HG03571 (cell line): ENCODE results near the gene USP15.

ENCODE experiments used
- ATAC-seq: cut with Tn5 transposase; IDR thresholded peaks from one replicate; pipeline ENCODE4 v1.9.1; 2021; ENCODE audit not compliant: unreplicated experiment

The USP15 gene

GRCh38 chr12:62256408-62257096 is 3.7 kb upstream of the USP15 start:
- no peak for ATAC-seq

DNA sequence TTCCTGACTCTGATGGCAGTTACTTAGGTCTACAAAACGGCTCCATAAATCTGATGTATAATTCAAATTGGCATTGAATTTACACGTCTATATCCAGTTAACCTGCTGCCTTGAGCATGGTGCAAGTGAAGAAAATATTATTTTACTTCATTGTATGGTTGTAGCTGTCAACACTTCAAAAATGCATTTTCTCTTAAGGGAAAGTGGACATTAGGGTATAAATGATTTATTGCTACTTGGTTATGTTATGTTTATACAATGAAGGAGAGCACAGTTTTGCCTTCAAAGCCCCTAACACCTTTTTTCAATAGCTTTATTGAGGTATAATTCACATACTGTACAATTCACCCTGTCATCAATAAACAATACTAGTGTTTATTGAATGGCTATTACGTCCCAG is 2.0 kb upstream of the USP15 start:
- ATAC-seq = no peak

DNA sequence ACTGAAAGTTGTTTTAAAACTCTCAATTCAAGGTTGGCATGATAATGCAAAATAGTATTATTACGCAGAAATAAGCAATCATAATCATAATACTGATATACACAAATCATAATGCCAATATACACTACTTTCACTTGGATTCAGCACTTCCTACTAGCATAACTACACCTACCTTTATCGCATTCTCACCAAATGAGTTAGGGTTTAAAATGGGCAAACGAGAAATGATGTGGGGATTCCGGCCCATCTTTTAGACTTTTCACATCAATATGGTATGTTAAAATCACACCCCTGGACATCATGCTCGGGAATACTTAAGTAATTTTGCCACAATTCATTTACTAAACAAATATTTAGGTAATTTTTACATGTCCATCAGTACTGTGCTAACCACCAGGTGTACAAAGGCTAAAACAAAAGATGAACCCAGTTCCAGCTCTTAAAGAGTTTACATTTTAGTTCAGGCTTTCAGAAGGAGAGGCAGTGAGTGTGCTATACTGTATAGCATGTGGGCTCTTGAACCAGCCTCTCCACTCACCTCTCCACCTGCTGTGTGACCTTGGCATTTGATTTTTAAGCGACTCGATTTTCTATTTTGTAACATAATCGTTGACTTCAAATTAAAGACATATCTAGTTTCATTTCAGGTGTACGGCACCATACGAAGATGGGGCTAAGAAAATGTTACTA is 1.1 kb upstream of the USP15 start:
- no peak for ATAC-seq

DNA sequence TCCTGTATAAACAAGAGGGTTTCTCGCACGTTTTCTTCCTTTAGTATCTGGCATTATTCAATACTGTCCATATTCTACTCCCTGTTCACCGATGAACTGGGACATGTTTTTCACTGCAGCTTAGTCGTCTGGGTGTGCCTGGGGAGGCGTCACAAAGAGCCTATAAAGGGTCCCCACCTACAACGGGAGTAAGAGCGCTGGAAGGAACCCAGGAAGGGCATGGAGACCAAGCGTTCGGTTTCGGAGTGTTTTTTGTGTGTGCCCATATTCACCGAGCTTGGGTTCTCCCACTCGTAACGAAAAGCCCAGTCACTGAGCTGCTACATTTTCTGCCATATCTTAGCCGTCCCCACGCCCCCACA is 592 bp upstream of the USP15 start:
- ATAC-seq = peak; percentile 3

GRCh38 chr12:62260733-62261683 is 804 bp downstream of the USP15 start:
- peak; percentile 49 for ATAC-seq

DNA sequence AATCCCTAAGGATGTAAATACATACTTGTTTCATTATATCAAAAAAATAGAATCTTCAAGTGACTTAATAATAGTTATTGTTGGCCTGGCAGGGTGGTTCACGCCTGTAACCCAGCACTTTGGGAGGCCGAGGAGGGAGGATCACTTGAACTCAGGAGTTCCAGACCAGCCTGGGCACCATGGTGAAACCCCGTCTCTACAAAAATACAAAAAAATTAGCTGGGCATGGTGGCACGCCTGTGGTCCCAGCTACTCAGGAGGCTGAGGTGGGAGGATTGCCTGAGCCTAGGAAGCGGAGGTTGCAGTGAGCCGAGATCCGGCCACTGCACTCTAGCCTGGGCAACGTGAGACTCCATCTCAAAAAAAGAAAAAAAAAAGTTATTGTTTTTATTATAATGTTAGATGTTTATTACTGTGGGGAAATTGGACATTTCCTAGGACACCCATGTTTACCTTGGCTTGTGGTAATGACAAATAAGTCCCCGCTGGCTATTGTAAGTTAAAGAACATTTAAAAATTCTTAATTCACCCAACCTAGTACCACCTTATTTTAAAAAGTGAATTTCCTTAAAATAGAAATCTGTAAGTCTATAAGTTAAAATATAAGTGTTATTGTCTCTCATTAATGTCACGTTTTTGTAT is 1.8 kb downstream of the USP15 start:
- ATAC-seq = no peak

GRCh38 chr12:62263232-62263631 is 3.0 kb downstream of the USP15 start:
- ATAC-seq = no peak

DNA sequence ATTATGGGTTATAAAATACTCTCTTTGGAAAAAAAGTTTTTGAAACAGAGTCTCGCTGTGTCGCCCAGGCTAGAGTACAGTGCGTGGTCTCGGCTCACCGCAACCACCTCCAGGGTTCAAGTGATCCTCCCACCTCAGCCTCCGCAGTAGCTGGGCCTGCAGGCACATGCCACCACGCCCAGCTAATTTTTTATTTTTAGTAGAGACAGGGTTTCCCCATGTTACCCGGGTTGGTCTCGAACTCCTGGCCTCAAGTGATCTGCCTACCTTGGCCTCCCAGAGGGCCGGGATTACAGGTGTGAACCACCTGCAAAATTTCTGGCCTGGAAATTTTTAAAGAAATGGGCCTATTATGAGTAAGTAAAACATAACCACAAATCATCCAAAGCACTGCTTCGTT is 3.8 kb downstream of the USP15 start:
- ATAC-seq = no peak

DNA sequence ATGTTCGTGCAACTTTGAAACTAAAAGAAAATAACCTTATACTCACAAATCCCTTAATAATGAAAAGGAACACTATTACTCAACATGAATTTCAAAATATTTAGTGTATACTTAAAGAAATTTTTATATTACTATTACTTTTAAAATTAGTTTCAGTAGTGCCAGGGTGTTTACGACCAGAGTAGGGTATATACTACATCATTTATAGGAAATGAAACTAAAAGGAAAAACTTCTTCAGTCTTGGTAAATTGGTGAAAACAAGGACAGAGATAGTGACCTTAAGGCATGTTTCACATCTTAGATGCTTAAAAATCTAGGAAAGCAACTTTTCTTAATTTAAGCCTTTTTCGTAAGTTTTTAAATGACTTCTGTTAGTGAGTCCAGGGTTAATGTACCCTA is 4.5 kb downstream of the USP15 start:
- no peak for ATAC-seq

GRCh38 chr12:62265511-62265910 is 5.3 kb downstream of the USP15 start:
- ATAC-seq = no peak

- ATAC-seq = no peak
These were observed 6.8 kb downstream of the USP15 start for GRCh38 chr12:62267026-62267425.

DNA sequence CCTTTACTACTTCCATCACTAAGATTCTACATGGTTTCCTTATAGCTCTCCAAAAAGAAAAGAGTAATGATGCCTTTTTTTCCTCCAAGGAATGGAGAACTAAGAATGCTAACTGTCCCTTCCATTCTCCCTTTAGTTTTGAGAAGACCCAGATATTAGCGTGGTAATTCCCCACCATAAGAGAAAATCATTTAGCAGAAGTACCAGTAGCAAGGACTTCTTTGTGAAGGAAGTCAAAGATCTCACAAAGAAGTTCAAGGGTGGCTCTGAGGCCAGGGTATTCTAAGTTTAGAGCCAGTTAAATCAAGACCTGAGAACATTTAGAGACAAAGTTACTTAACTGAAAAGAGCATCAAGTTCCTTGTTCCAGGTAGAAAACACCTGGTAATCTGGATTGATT is 7.3 kb downstream of the USP15 start:
- no peak for ATAC-seq

- no peak for ATAC-seq
These were observed 8.8 kb downstream of the USP15 start for GRCh38 chr12:62268956-62269355.

GRCh38 chr12:62269464-62270228 is 9.4 kb downstream of the USP15 start:
- ATAC-seq = no peak

- ATAC-seq = no peak
These were observed 10.2 kb downstream of the USP15 start for GRCh38 chr12:62270384-62270783.

DNA sequence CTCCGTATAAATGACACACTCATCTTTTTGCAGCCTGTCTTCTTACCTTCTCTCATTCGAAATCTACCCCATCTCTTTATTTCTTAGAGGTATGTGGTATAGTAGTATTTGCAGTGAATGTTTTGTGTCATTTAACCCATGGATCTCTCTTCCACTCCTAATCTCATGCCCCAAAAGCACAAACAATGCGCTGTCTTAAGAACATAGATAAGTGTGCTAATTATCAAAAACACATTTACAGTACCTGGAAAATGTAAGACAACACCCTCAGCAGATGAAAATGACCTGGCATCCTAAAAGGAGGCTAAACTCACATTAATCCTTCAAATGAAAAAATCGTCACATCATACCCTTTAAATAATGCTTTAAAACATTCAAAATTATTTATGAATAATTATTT is 10.7 kb downstream of the USP15 start:
- no peak for ATAC-seq

- ATAC-seq = no peak
These were observed 12.8 kb downstream of the USP15 start for GRCh38 chr12:62272936-62273552.

DNA sequence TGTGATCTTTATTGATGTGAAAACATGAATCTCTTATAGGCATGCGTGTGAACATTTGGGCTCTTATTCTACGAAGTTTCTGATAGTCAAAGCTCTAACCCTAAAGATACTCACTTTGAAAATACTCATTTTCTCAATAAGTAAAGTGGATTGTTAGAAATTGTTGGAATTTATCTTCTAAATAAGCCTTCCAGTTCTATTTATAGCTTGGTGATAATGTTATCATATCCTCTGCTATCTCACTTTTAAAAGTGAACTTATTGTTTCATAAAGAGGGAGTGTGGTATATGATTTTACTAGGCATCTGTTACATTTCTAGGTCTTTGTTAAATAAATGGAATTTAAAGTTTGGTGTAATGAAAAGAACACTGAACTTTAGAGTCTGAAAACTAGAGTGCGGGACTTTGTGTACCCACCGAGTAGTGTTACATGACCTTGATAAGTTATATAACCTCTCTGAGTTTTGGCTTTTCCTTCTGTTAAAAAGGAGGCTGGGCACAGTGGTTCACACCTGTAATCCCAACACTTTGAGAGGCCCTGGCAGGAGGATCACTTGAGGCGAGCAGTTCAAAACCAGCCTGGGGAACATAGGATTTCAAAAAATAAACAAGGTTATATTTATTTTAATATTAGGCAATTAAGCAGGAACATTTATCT is 13.6 kb downstream of the USP15 start:
- ATAC-seq = no peak

DNA sequence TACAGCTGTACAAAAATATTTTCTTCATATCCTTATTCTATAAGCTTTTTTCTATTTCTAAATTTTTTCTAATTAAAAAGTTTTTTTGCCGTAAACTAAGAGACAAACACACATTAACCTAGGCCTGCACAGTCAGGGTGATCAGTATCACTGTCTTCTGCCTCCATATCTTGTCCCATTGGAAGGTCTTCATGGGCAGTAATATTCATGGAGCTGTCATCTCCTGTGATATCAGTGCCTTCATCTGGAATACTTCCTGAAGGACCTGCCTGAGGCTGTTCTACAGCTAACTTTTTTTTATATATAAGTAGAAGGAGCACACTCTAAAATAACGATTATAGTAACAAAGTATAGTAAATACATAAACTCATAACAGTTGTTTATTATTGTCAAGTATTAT is 17.8 kb downstream of the USP15 start:
- no peak for ATAC-seq

DNA sequence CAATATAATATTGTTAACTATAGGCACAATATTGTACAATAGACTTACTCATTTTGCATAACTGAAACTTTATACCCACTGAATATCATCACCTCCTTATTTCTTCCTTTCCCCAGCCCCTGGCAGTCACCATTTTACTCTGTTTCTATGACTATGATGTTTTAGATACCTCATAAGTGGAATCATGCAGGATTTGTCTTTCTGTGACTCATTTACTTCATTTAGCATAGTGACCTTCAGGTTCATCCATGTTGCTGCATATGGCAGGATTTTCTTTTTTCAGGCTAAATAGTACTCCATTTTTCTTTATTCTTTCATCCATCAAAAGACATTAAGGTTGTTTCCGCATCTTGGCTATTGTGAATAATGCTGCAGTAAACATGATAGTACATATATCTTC is 18.9 kb downstream of the USP15 start:
- no peak for ATAC-seq
